ENCODE data around the gene SRGAP1. TPM values are rescaled to one million over a fixed set of nuclear protein-coding genes. Genes with fewer than 3 reads are reported as not detected.

SRGAP1 gene
- polyA plus RNA-seq, 4 donors: 18.3 to 23.7 (median 21.9) TPM

DNA sequence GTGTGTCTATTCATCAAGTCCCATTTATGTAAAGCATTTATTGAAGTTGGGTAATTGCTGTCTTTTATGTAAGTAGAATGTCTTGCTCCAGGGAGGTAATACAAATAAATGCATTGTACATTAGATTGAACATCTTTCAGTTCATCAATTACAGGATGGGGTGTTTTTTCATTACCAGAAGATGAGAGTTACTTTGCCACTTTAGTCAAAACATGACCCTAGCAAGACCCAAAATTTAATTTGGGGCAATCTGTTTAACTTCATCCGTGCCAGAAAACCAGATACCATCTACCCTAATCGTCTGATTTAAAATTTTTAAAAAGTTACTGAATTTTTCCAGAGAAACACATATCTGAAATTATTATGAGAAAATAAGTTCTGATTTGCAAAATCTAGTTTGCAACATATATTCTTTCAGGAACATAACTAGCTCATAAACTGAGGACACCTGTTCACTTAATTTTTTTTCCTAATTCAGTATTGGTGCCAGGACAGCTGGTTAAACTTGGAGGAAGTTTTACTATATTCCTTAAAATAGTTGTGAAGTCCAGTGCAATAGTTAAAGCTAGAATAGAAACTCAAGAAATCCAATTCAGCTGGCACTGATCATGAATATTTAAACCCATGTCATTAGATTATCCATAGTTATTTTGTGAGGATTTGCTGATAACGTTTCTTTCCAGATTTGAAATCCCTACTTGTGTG lies 114.5 kb downstream of the SRGAP1 start:
- no peak for DNase-seq (ENCODE audit: low read depth in 4 of 4, low spot score in 3 of 4)

DNA sequence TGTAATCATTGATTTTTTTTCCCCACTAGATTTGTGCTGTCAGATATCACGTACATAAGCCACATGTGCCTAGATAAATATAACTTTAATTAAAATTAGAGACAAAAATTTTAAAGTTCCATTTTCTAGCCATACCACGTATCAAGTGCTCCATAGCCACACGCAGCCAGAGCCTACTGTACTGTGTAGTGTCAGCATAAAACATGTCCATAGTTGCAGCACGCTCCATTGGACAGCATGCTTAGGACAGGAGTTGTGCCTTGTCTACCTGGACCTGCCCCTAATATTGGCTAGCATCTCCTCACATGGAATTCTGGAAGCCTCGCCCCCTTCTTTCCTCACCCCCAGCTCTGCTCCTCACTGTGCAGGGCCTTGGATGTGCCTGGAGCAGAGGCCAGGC lies 116.5 kb downstream of the SRGAP1 start:
- DNase-seq (ENCODE audit: low read depth in 4 of 4, low spot score in 3 of 4): no peak

DNA sequence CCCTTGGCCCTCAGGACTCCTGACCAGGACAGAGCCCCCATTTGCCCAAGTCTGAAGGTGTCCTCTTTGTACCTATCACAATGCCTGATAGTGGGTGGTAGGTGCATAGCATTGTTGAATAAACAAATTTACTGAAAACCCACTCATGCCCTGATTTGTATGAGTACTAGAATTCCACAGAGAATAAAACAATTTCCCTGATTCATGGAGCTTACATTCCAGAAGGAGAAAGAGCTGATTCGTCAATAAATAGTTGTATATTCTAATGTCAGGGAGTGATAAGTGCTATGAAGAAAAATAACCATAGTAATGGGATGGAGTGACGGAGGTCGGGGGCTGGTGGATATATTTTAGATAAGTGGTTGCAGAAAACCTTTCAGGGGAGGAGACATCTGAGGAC lies 117.0 kb downstream of the SRGAP1 start:
- no peak for DNase-seq (ENCODE audit: low read depth in 4 of 4, low spot score in 3 of 4)

DNA sequence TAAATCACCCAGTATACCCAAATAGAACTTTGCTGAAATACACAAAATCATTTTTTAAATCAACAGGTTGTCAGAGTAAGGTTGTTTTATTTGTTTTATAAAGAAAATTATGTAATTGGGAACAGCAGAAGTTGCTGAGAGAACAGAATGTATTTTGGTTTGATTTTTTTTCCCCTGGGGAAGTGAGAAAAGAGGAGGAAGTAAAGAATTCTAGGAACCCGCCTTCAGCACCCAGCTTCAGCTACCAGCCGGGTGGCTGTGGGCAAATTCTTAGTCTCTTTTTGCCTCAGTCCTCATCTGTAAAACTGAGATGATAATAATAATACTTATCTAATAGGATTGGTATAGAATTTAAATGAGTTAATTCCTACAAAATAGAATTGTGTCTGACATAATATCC lies 119.4 kb downstream of the SRGAP1 start:
- DNase-seq (ENCODE audit: low read depth in 4 of 4, low spot score in 3 of 4): no peak

DNA sequence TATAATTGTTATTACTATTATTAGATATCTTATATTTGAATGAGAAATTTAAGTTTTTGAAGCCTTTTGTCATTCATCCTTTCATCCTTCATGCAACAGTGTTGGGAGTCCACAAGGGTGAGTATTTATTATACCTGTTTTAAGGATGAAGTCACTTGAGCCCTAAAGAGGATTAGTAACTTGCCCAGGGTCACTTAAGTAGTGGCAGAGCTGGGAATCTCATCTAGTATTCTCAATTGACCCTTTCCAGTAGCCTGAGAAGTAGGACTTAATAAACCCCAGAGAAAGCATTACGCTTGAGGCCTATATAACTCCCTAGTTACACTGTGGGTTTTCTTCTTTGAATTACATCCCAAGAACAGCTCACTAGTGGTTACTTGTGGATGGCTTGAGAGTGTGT lies 119.8 kb downstream of the SRGAP1 start:
- DNase-seq (ENCODE audit: low read depth in 4 of 4, low spot score in 3 of 4): no peak

DNA sequence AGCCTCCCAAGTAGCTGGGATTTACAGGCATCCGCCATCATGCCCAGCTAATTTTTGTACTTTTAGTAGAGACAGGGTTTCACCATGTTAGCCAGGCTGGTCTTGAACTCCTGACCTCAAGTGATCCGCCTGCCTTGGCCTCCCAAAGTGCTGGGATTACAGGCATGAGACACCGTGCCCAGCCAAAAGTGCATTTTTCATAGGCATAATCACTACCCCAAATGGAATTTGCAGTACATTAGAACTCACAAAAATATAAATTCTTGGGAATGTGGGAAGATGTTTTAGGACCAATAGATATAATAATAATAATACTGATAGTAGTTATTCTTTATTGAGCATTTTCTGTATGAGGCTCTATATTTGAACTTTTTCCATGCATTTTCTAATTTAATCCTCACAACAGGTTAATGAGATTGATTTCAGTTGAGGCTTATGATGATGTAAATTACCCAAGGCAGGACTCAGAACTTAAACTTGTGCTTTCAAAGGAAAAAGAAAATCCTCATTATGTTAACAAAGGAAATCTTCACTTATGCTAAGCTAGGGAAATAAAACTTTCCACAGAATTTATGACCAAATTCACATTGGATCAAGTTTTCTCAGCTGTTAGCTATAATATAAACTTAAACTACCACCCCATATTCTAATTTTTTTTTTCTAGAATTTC lies 121.6 kb downstream of the SRGAP1 start:
- no peak for DNase-seq (ENCODE audit: low read depth in 4 of 4, low spot score in 3 of 4)

DNA sequence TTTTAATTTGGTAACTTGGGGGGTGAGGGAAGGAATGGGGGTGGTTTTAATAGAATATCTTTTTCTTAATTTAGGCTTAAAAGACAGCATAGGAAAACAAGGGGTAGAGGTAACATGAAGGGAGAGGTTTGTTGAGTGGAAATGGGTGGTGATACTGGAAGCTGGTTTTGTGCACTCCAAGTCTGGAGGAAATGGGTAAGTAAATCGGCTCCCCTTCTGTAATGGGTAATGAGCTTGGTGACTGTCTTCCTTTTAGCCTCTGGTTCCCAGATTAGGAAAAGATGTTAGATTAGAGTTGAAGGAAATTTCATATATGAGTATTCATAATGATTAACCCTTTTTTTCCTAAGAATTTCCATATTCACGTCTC lies 122.1 kb downstream of the SRGAP1 start:
- no peak for DNase-seq (ENCODE audit: low read depth in 4 of 4, low spot score in 3 of 4)

DNA sequence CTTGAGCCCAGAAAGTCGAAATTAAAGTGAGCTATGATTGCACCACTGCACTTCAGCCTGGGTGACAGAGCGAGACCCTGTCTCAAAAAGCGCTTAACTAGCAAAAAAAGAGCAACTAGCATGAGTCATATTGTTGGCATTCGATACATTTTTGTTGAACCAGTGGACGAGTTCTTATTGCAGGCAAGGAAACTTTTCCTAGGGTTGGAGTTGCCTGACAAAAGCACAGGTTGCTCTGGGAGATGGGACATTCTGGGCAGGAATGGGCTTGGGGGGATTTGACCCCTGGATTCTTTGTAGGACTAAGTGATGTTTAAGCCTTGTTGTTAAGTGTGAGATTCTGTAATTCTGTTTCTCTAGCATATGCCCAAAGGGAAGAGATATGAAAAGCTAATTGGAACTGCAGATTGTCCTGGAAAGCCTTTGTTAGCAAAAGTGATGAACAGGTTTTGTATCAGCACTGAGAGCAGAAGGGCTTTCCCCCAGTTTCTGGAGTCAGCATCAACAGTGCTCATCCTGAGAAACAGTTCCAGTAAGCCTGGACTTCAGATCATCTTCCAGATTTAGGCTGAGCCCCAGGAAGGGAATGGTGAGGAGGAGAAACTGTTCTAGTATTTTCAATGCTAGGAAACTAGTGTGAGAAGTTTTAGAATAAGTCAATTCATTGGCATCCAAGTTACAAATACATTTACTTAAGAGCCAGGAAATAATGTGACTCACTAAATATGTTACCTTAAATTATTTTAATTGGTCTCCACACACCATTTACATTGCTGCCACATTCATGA lies 123.1 kb downstream of the SRGAP1 start:
- DNase-seq (ENCODE audit: low read depth in 4 of 4, low spot score in 3 of 4): no peak

DNA sequence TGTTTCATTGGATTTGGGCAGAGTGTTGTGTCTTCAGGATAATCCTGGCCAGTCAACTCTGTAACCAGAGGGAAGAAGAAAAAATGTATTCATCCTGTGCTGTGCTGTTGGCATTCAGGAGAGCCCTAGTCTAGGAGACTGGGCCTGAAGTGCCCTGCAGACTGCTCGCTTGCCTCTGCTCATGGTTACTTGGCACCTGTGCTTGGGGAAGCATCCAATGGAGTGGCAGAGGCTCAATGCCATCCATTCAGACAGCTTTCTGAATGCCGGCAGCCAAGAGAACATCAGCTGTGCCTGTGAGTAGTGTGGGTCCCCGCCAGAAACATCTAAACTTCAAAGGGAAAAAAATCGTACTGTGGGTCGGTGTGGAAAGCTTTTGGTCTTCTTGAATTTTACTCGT lies 124.2 kb downstream of the SRGAP1 start:
- DNase-seq (ENCODE audit: low read depth in 4 of 4, low spot score in 3 of 4): no peak

DNA sequence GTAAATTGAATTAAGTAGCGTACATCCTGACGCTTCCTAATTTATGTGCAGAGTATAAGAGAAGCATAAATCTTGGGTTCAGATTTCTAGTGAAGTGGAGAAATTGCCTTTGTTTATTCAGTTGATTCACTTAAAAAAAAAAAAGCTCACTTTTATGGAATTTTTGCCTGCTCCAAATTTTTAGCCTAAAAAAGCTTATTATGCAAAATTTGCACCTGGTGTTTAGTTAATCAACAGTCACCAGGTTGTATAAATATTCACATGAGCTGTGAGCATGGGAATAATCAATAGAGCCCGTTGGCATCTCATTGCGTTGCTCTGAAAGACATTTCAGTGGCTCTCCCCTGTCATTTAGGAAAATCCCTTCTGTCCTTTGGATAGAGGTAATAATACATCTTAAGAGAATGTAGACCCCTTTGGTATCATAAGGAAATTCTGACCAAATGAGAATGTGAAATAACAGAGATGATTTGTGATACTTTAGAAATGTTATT lies 132.4 kb downstream of the SRGAP1 start:
- no peak for DNase-seq (ENCODE audit: low read depth in 4 of 4, low spot score in 3 of 4)

DNA sequence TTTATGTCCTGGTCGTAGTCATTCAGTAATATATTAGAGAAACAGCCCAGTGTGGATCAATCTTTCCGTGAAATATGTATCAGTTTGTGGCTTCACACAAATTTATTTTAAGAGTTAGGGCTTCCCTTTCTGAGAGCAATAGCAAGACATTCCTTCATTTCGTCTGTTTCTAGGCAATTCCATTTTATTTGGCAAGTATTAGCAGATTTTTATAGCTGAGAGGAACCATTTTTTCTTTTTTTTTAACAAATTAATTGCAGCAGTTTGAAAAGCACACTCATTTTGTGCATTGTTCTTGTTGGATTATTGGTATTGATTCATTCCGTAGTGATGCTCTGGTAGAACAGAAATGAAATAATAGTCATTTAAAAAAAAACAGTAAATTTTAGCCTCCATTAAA lies 132.9 kb downstream of the SRGAP1 start:
- DNase-seq (ENCODE audit: low read depth in 4 of 4, low spot score in 3 of 4): no peak

DNA sequence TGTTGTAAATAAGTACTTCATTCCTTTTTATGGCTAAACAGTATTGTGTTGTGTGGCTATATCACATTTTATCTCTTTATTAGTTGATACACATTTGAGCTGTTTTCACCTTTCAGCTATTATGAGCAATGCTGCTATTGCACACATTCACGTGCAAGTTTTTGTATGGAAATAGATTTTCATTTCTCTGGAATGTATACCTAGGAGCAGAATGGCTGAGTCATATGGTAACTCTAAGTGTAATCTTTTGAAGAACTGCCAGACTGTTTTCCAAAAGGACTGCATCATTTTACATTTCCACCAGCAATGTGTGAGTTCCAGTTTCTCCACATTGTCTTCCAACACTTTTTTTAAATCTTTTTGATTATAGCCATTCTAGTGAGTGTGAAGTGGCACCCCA lies 134.0 kb downstream of the SRGAP1 start:
- no peak for DNase-seq (ENCODE audit: low read depth in 4 of 4, low spot score in 3 of 4)

DNA sequence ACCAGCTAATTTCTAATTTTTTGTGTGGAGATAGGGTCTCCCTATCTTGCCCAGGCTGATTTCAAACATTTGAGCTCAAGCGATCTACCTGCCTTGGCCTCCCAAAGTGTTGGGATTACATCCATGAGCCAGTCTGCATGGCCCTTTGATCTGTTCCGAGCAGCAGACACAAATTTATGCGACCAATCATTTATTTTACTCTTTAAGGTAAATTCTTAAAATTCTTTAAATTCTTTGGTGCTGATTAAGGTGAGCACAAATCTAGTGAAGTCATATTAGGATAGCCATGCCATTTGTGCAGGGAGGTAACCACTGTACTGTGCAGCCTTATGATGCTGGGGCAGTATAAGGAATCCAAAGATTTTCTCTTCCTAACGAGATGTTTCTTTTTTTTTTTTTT lies 135.7 kb downstream of the SRGAP1 start:
- no peak for DNase-seq (ENCODE audit: low read depth in 4 of 4, low spot score in 3 of 4)

DNA sequence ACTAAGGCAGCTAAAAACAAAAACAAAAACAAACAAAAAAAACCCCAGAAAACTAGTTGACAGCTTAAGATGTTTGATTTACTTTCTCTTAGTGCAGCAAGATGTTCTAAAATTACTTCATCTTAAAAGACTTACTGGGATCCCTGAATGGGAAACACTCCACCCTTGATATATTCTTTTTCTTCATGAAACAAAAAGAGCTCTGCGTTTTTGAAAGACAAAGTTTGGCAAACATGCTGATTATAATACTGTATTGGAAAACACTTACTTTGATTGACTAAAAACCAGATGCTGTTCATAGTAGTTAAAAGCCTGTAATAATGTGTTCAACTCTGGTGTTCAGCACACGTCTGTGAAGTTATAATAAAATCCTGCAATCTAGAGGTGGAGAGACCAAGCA lies 136.8 kb downstream of the SRGAP1 start:
- no peak for DNase-seq (ENCODE audit: low read depth in 4 of 4, low spot score in 3 of 4)

DNA sequence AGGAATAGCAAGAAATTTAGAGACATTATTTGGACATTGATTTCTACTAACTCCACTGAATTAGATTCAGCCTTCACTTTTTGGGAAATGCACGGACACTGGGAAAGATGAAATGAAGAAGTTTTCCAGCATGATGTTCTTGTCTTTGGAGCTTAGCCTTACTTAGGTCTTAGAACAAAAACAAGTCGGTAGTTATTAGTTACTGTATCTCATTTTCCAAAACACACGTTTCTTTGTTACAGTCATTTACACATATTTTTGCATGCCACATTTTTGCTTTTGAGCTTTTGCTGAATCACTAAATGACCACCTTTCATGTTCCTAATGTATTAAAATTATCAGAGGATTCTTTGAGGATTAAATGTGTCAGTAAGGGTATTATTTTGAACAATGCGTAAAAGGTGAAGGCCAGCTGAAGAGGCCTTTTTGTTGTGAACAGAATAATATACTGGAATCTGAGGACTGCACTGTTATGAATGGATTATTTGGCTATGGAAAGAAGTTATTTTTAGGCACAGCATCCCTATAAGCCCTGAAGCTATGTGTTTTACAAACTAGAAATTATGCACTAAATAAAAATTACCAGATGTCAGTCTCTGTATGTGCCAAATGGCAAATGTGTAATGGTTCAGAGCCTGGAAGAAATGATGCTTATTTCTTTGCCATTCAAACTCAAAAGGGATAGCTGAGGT lies 138.2 kb downstream of the SRGAP1 start:
- no peak for DNase-seq (ENCODE audit: low read depth in 4 of 4, low spot score in 3 of 4)

DNA sequence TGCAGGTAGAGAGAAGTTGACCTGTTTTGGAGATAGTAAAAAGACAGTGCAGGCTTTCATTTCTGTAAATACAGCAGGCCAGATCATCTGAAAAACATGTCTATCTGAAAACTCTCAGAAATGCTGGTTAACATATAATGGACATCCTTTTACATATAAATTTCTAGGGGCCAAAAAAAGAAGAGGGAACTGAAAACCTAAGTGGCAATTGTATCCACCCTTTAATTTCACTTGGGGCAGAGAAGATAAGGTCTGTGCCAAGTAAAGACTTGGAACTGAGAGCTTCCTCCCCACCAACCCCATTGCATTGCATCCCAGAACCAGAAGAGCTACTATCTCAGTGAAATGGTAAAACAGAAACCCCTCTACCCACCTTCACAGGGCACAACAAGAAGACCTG lies 141.0 kb downstream of the SRGAP1 start:
- no peak for DNase-seq (ENCODE audit: low read depth in 4 of 4, low spot score in 3 of 4)

DNA sequence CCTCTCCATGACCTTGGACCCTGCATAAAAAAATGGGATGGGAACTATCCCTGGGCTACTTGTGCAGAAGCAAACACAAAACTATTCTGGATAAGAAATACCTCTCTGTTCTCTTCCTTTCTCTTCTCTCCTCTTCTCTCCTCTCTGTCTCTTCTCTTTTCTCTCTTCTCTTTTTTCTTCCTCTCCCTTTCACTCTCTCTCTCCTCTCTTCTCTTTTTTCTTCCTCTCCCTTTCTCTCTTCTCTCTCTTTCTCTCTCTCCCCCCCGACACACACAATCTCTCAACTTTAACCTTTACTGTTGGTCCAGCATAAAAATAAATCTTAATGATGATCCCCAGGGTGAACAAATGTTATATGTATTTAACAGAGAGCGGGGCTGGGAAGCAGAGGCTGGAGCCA lies 141.4 kb downstream of the SRGAP1 start:
- DNase-seq (ENCODE audit: low read depth in 4 of 4, low spot score in 3 of 4): no peak

DNA sequence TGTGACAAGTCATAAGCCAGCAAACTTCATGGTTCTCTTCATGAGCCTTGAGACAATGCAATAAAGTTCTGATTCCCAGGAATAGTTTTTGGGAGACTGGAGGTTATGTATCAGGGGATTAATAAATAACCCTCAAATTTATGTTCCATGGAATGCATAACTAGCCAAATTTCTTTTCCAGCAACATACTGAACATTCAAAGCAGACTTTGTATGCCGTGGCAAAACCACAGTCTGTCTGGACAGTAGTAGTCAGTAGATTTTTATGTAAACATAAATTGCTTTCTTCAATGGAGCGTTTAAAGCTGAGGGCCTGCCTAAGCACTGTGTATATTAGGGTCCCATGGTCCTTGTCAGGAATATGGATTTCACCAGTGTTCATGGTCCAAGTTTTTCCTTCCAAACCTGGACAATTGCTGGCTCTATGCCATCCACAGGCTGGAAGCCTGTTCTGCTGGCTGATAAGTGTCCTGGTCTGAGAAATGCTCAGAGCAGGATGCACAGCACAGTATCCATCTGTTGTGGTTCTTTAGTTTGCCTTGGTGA lies 144.9 kb downstream of the SRGAP1 start:
- no peak for DNase-seq (ENCODE audit: low read depth in 4 of 4, low spot score in 3 of 4)

DNA sequence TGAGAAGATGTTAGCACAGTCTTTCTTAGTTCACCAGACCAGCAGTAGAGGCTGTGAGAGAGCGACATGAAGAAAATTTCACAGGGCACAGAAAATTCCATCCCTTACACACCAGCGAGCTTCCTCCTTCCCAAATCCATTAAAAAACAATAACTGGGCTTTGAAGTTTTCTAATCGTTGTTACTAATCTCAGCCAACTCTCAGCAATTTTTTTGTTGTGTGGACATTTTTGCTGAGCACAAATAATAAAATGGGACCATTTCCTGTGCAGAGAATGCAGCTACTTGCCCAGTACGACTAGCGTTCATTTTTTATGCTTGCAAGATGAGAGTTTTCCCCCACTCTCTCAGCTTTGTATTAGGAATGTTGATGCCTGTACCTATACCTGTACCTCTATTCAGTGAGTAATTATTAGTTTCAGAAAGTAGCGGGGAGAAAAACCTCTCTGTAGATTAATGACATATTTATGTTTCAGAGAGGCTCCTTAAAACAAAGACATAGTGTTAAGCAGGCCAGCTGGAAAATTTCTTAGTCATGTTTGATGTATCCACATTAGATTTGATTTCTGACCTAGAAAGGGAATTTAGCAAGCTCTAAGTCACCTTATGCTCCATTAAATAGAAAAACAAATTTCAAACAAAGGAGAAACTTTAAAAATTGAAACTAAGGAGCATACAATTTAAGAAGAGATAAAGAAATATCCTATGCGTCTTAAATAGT lies 146.5 kb downstream of the SRGAP1 start:
- no peak for DNase-seq (ENCODE audit: low read depth in 4 of 4, low spot score in 3 of 4)

DNA sequence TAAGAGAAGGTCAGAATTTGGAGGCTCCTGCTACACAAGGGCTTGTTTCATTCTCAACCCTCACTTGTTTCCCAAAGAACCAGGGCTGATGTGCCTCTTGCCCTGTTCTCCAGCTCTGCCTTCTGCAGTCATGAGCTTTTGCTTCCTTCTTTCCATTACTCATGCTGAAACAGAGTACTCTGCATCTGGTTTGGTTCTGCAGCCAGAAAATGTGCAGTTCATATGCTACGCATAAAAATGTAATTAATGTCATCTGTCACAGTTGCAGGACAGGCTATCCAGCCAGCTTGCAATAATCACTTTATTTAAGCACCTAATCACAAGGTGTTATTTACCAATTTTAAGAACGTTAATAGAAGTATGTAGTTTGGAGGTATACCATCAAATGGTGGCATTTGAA lies 150.2 kb downstream of the SRGAP1 start:
- DNase-seq (ENCODE audit: low read depth in 4 of 4, low spot score in 3 of 4): no peak
